DMS153 (cell line): ENCODE measurements around the gene DCTN5.

Experiments used
- DNase-seq: peaks from one replicate; lab custom pipeline; 2025; lab: John Stamatoyannopoulos, UW

Gene DCTN5

GRCh38 chr16:23663918-23664317, 22.7 kb downstream of the DCTN5 start:
- no peak for DNase-seq

- DNase-seq, result no peak
Observed at GRCh38 chr16:23666571-23667354, 25.5 kb downstream of the DCTN5 start.

- no peak for DNase-seq
Observed at GRCh38 chr16:23667355-23667659, 26.0 kb downstream of the DCTN5 start.

GRCh38 chr16:23668225-23668624, 27.0 kb downstream of the DCTN5 start:
- DNase-seq, result no peak

GRCh38 chr16:23668873-23669272, 27.6 kb downstream of the DCTN5 start:
- DNase-seq, result no peak

GRCh38 chr16:23670137-23670776, 29.0 kb downstream of the DCTN5 start:
- no peak for DNase-seq

GRCh38 chr16:23673971-23674614, 32.8 kb downstream of the DCTN5 start:
- no peak for DNase-seq

- no peak for DNase-seq
Observed at GRCh38 chr16:23676924-23677480, 35.7 kb downstream of the DCTN5 start.

GRCh38 chr16:23678430-23679273, 37.4 kb downstream of the DCTN5 start, which contains the start of gene PLK1:
Gene PLK1 (plus strand): TSS chr16:23678889. CDS start chr16:23678933, 44 bp downstream.
- DNase-seq, result peak; percentile 66

GRCh38 chr16:23679274-23679985, 38.2 kb downstream of the DCTN5 start:
- no peak for DNase-seq

- no peak for DNase-seq
Observed at GRCh38 chr16:23679986-23680336, 38.7 kb downstream of the DCTN5 start.

GRCh38 chr16:23682181-23682580, 40.9 kb downstream of the DCTN5 start:
- no peak for DNase-seq

- DNase-seq, result no peak
Observed at GRCh38 chr16:23683487-23683886, 42.2 kb downstream of the DCTN5 start.

GRCh38 chr16:23687034-23687808, 46.0 kb downstream of the DCTN5 start:
- DNase-seq, result no peak

GRCh38 chr16:23689442-23690187, 48.3 kb downstream of the DCTN5 start:
- DNase-seq, result no peak

GRCh38 chr16:23690771-23691482, 49.7 kb downstream of the DCTN5 start:
- no peak for DNase-seq

GRCh38 chr16:23691483-23692189, 50.4 kb downstream of the DCTN5 start:
- DNase-seq, result no peak

GRCh38 chr16:23692190-23692837, 51.0 kb downstream of the DCTN5 start:
- no peak for DNase-seq
